ENCODE measurements around the gene CBARP.

The CBARP gene

DNA sequence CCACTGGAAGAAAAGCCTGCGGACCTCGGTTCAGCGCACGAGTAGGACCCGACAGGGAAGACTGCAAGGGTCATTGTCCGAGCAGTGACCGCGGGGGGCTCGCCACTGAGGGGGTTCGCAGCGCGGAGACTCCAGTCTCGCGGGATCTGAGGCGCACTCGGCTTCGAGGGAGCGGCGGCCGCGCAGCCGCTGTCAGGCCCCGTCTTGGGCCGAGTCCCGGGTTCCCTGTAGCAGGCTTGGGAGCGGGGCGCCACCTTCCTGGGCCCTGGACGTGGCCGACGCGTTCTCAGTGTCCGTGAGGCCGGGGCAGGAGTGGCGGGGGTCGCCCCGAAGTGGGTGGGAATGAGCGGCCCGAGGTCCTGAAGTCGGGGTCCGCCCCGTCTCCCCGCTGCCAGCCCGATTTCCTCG lies 37.1 kb upstream of the CBARP start:
- DNase-seq = no peak

DNA sequence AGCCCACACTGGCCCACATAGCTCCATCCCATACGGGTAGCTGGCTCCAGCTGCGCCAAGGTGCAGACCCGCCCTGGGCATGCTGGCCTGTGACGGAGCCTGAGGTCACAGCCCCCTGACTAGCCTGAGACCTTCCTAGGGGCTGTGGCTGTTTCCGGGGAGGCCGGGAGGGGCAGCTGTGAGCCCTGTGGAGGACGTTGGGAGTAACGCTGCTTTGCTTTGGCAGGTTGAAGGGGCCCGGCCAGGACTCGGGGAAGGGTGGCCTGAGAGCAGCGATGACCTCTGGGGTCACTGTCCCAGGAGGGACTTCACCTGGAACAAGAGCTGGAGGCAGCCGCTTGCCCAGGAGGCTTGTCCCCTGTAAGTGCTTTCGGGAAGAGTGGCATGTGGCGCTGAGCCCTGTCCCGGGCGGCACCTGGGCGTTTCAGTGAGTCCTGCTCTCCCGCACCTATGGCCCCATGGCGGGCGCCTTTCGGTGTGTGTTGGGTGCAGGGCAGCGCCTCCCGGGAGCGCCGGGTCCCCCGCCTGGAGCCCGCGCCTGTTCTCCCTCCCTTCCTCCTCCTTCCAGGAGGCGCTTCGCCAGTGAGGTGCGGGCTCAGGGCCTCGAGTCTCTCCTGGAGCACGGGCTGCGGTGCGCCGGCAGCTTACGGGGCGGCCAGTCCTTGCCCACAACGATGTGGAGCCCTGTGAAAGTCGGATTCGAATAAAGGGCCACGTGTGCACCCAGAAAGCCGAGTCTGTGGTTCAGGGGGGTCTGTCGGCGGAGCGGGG lies 36.5 kb upstream of the CBARP start:
- no peak for DNase-seq

DNA sequence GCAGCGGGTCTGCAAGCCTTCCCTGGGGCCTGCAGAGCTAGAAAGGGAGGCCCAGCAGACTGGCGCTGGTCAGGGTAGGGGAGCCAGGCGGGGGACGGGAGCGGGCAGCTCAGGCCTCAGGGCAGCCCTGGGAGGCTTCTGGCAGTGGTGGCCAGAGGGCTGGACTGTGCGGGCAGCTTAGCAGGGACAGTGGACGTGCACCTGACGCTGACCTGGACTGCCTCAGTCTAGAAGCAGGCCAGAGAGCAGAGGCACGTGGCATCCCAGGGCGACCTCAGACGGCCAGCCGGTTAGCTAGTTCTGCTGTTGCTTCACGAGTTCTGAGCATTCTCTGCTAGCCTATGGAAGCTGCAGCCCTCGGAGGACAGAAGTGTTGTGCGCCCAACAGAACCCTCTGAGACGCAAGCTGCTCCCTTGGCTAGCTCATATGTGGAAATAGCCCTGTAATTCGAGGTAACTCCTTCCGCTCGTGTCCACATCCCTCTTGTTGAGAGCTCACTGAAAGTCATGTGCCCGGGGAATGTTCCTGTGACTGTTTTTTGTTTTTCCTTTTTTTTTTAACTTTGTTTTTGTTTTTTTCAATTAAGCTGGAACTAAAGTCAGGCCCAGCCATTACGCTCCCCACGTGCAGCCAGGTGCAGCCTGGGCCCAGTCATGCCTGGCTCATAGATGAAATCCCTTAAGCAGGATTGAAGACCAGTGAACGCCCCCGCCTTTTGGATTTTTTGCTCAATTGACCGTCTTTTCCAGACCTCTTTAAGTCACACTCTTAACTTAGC lies 35.6 kb upstream of the CBARP start:
- no peak for DNase-seq

DNA sequence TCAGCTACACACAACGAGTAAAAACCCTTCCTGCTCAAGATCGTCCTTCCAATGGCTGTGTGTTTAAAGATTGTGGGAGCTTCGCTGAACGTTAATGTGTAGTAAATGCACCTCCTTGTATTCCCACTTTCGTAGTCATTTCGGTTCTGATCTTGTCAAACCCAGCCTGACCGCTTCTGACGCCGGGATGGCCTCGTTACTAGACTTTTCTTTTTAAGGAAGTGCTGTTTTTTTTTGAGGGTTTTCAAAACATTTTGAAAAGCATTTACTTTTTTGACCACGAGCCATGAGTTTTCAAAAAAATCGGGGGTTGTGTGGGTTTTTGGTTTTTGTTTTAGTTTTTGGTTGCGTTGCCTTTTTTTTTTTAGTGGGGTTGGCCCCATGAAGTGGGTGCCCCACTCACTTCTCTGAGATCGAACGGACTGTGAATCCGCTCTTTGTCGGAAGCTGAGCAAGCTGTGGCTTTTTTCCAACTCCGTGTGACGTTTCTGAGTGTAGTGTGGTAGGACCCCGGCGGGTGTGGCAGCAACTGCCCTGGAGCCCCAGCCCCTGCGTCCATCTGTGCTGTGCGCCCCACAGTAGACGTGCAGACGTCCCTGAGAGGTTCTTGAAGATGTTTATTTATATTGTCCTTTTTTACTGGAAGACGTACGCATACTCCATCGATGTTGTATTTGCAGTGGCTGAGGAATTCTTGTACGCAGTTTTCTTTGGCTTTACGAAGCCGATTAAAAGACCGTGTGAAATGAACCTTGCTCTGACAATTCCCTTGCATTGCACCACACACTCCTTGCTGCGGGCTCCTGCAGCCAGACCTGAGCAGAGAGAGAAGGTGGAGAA lies 34.8 kb upstream of the CBARP start:
- DNase-seq = no peak

DNA sequence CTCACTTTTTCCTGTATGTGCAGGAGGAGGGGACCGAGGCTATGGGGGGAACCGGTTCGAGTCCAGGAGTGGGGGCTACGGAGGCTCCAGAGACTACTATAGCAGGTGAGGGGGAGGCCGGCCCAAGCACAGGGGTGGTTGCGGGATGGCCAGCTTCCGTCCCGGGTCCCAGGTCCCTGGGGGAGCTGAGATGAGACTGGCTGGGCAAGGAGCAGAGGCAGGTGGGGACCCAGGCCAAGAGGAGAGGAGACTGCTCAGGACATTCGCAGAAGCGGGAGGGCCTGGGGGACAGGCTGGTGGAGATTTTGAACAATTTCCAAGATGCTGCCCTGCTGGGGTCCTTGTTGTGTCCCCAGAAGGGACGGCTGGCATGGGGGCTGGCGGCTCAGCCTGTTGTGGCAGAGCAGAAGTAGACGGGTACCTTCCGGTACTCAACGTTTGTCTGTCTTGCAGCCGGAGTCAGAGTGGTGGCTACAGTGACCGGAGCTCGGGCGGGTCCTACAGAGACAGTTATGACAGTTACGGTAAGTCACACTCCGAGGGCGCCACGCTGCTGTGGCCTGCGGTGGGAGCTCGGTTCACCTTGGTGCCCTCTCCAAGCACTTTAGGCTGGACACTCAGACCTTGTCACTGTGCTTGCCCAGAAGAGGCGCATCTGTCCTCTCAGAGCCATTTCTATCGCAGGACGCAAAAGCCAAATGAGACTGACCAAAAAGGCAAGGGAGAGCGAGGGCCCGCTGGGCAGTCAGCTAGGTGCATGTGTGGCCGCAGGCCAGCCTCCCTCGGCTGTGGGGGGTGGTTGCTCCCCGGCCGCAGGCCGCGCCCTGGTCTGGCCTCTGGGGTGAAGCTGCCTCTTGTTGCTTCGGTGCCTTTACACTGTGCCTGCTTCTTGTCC lies 34.0 kb upstream of the CBARP start:
- DNase-seq = no peak

DNA sequence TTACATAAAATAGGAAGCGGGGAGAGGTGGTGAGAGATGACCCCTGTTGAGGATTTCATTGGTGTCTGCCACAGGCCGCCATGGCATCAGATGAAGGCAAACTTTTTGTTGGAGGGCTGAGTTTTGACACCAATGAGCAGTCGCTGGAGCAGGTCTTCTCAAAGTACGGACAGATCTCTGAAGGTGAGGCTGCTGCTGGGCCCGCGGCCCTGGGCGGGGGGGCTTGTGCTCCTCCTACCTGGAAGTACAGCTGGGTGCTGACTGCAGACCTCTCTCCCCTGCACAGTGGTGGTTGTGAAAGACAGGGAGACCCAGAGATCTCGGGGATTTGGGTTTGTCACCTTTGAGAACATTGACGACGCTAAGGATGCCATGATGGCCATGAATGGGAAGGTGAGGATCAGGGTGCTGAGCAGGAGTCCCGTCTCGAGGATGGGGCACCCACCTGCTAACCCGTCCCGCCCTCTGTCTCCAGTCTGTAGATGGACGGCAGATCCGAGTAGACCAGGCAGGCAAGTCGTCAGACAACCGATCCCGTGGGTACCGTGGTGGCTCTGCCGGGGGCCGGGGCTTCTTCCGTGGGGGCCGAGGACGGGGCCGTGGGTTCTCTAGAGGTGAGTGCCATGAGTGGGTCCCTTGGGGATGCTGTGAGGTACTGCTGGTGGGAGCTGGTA lies 33.2 kb upstream of the CBARP start:
- DNase-seq = no peak

DNA sequence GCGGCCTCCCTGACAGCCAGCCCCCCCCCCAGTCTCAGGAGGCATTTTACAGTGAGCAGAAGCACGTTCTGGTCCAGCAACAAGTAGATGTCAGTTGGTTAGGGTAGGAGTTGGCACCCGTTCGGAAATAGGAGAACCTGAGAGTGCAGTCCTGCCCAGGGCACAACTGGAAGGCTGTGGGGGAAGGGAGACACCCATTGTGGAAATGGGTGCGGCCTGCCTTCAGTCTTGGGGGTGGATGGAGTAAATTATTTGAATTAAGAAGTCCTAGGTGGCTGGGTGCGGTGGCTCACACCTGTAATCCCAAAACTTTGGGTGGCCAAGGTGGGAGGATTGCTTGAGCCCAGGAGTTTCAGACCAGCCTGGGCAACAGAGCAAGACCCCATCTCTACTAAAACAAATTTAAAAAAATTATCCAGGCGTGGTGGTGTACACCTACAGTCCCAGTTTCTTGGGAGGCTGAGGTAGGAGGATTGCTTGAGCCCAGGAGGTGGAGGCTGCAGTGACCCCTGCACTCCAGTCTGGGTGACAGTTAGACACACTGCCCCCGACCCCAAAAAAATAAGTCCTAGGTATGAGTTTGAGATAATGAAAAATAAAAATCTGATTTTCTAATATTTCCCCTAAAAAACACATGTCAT lies 32.5 kb upstream of the CBARP start:
- DNase-seq = no peak

DNA sequence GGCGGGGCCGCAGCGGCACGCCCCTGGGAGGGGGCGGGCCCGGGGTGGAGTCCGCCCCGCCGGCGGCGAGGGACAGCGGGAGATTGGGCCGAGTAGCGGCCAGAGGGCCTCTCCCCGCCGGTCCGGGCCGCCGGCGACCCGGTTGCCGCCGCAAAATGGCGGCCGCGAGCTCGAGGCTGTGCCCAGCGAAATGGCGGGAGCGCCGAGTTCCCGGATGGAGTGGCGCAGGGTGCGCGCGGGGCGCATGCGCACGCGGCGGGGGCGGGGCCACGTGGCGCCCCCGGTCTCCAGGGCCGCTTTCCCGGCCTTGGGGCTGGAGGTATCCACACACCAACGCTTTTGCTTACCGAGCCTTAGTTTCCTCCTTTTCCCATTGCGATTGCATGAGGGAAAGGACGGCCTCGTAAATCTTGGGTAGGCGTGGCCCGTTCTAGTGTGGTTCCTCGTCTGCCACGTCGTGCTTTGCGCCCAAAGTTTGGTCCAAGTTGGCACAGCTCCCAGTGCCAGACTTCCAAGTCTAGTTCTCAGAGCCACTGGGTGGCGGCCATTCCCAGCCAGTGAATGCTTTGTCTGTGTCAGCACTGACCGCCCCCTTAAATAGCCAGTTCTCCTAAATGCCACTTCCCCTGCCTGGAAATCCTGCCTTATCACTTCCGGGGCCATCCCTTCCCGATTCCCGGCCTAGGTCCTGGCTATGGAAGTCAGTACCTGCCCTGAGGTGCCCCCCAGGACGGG lies 31.8 kb upstream of the CBARP start:
- DNase-seq = peak; percentile 96

DNA sequence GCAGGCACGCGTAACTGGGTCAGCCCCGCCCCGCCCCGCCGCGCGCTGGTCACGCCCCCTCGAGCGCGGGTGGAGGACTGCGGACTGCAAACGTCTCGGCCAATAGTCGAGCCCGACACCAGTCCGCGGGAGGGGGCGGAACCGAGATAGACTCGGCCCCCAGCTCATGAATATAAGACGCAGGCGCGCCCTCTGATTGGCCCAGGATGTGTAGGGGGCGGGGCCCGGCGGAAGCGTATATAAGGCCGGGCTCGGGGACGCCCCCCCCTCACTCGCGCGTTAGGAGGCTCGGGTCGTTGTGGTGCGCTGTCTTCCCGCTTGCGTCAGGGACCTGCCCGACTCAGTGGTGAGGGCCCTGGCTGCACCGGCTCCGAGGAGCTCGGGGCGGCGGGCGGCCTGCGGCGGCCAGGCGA lies 31.3 kb upstream of the CBARP start, which contains the start of gene CIRBP:
Gene CIRBP (plus strand): TSS at position 268 of the 413 bp plus-strand sequence. CDS start 1,602 bp downstream, outside the sequence.
- peak; percentile 99 for DNase-seq

DNA sequence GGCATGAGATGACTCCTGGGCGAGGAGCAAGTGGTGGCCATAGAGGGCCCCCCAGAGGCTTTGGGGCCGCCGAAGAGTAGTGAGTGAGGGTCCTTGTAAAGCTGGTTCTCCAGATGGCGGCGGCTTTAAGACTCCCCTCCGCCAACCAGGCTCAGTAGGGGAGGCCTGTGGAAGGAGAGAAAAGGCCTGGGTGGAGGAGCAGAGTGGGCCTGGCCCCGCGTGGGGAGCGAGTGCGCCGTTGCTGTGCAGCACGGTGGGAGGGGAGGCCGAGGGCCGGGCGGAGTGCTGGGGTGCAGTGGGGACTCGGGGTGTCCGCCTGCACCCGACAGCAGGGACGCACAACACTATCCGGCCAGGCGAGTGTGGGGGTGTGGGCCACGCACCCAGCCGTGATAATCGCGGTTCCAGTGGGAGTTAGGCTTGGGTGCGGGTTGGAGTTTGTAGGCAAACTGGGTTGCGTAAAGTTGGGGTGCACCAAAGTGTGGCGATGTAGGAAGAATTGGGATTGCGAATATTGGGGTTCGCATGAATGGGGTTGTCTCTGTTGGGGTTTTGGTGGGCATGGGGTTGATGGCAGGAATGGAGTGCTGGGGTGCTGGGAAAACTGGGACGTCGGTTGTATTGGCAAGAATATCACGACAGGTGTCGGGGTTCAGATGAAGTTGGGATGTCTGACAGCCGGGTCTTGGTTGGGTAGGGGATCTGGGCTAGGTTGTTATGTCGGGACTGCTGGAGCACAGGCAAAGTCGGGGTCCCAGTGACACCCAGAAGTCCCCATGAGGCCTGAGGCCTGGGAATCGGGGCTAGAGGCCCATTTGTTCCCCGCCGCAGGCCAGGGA lies 30.6 kb upstream of the CBARP start:
- no peak for DNase-seq

DNA sequence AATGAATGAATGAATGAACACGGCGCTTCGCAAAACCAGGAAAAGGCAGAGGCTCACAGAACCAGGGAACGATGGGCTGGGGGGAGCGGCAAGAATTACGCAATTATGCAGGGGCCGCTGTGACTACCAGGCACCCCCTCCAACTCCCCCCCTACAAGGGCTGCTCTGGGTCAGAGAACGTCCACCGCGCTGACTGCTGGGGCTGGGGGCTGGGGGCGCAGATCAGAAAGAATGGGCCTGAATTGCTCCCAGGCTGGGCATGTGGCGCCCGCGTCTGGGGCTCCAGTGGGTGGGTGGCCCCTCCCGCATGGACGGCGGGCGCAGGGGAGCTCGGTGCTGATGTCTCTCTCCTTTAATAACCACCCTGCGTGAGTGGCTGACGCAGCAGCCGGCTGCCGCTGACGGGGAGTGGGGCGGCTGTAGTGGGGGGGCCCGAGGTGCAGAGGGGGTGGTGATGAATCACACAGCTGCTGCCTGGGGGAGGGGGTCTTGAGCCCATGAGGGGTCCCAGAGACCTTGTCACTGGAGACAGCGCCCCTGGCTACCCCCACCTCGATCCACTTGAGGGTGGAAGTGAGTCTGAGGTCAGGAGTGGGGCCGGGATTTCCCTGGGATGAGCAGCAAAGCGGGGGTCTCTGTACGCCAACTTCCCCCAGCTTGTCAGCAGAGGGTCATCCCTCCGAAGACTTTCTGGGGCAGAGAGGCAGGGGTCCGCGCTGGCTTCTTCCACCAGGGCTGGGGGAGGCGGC lies 29.8 kb upstream of the CBARP start:
- DNase-seq = no peak

DNA sequence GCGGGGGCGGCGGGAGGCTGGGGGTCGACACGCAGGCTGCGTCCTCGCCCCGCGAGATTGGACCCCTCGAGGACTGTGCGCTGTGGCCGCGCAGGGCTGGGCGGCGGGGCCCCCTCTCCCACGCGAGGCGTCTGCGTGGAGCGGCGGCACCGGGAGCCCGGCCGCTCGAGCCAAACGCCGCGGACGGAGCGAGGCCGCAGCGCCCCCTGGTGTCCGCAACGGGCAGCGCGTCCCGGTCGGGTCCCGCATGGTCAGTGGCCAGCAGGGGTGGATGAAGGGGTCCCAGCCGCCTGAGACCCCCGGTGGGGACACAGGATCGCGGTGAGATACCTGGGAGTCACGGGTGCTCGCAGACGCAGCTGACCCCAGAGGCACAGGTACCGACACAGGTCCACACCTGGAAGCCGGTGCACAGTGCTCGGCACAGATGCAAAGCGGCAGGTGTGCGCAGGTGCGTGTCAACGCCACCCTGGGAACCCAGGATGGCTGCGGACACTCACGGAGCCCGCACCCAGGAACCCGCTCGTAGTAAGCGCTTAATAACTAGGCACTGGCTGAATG lies 29.2 kb upstream of the CBARP start:
- DNase-seq = peak; percentile 94

DNA sequence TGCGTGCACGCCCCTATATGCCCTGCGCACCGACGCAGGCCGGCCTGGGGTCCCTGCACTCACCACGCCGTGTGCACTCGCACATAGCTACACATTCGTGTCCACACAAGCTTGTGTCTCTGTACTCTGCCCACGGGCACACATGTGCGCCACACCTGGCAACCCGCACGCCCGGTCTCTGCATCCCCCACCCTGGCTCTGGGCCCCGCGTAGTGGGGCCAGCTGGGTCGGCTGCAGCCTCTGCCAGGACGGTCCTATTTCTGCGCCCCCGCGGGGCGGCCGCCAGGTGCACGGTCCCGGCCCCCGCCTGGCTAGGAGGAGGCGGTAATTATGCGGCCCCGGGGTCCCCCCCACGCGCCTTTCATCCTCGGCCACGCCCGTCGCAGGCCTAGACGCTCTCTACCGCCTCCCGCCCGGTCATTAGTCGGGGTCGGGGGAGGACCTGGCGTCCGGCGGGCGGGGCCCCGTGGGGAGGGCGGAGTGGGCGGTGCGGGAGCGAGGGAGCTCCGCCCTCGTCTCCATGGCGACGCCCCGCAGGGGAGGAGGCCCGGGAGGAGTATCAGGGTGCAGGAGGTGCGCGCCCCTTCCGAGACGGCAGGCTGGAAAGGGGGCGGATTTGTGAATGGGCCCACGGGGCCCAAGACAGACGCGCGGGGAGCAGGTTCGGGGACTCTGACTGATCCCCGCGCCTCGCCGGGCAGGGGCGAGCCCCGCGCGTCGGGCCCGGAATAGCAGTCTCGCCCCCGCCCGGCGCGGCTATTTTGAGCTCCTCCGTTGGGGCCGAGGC lies 28.5 kb upstream of the CBARP start:
- DNase-seq = peak; percentile 95

DNA sequence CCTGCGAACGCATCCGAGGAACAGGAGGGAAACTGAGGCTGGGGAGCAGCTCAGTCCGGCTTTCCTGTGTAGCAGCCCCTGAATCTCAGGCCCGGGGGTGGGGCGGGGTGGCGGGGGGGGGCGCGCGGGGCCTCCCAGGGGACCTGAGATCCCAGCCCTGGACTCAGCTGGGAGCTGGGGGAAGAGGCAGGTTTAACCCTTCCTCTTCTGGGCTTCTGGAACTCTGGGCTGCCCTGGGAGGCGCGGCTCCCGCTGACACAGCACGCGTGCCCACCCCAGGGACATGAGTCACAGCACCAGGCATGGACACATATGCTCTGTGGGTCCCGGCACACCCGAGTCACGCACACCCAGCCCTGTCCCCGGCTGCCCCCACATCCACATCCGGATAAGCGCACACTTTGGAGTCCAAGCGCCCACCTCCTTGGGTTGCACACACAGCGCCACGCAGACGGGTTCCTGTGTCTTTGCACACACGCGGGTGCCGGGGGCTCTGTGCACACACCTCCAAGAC lies 27.9 kb upstream of the CBARP start:
- peak; percentile 77 for DNase-seq

DNA sequence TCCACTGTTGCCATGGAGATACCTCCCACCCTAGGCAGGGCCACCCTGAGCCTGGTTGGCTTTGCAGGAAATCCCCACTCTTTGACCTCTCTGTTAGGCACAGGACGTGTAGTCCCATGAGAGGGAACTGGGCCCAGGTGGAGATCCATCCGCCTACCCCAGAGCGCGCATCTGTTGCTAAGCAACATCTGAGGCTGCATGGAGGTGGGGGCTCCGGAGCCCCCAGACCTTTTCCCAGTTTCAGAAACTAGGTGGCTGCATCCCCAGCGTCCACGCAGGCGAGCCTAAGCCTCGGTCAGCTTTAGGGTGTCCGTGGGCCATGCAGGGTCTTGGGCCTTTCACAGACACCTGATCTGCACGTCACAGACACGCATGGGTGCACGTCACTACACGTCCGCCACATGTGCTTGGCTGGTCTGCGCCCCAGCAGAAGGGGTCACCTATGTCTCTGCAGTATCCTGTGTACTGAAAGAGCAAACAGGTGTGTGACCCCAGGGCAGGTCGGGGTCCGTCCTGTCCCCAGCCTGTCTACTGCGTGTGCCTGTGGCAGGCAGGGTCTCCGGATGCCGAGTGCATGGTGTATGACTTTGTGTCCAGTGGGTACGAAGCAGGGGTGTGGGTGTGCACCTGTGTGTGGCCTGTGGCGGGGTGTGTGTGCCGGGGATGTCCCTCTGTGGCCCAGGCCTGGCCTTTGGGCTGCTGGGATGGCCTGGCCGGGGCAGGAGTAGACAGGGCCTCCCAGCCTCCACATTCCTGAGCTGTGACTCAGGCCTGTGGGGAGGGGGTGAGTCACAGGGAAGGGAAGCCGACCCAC lies 27.2 kb upstream of the CBARP start:
- DNase-seq = no peak

DNA sequence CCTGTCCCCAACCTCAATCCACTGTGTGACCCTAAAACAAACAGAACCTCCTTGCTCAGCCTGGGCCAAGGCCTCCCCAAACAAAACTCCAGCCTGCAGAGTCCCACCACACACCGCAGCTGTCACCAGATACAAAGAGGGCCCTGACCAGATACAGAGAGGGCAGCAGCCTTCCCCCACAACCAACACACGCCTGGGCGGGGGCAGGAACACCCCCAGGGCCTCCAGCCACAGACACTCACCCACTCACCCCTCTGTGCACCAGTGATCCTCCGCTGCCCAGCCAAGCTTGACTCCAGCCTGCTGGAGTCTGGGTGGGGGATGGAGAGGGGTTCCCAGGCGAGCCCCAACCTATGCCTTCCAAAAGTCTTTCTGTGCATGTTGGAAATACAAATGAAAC lies 25.4 kb upstream of the CBARP start:
- DNase-seq = no peak
